HFF-Myc (cell line): ENCODE results near the gene PDPN.

Source experiments
- DNase-seq: peaks from one replicate; pipeline ENCODE4 v3.0.0-alpha.2; 2011; ENCODE audit warnings: low read depth; ENCODE audit errors: extremely low read depth
- H3K4me3 ChIP-seq: replicated peaks from 2 replicates; pipeline ENCODE4 v1.5.1; 2011; ENCODE audit warnings: low read depth, mild to moderate bottlenecking, control low read depth, low read length
- CTCF ChIP-seq: IDR thresholded peaks from 2 replicates; pipeline ENCODE4 v1.5.1; 2012; ENCODE audit warnings: mild to moderate bottlenecking, low read depth, low read length, control low read depth; ENCODE audit errors: missing control alignments

PDPN gene

GRCh38 chr1:13573586-13573985 is 10.0 kb upstream of the PDPN start:
- no peak for DNase-seq
- TF ChIP-seq CTCF, result no peak
- H3K4me3 ChIP-seq, result no peak overlapping the region

DNA sequence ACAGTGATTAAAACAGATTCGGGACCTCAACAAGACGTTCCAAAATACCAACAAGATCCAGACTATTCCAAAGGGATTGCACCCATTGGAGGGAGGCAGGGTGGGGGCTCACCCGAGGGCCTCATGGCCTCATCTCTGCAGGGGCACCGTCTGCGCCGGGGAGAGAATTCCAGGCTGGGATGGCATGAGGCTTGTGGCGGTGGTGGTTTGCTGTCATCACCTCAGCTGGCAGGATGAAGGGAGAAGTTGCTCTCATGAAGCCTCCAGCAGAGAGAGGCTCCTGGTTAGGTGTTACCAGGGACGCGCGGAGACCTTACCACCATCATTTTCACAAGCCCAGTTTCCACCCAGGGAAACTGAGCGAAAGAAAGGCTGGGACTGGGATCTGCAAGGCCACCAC is 6.7 kb upstream of the PDPN start:
- H3K4me3 ChIP-seq, result no peak overlapping the region
- TF ChIP-seq CTCF, result no peak
- no peak for DNase-seq

DNA sequence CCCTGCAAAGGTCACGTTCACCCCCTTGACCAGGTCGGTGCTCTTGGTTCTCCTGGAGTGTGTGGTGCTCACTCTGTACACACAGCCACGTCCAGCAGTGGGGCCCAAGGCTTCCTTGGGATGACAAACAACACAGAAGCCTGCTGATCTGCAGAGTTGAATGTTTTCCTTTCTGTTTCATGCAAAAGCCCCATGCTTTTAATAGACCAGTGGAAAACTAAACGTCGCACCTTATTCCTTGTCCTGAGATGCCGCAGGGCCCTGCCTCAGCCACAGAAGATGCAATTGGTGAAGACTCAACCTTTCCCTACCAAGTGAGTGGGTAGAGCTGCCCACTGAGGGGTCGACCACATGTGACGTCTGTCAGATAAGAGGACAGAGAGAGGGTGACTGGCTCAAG is 5.8 kb upstream of the PDPN start:
- TF ChIP-seq CTCF, result no peak
- H3K4me3 ChIP-seq, result no peak overlapping the region
- no peak for DNase-seq

- no peak for TF ChIP-seq CTCF
- no peak for DNase-seq
- H3K4me3 ChIP-seq, result no peak overlapping the region
Observed at GRCh38 chr1:13581446-13581845, 2.2 kb upstream of the PDPN start.

DNA sequence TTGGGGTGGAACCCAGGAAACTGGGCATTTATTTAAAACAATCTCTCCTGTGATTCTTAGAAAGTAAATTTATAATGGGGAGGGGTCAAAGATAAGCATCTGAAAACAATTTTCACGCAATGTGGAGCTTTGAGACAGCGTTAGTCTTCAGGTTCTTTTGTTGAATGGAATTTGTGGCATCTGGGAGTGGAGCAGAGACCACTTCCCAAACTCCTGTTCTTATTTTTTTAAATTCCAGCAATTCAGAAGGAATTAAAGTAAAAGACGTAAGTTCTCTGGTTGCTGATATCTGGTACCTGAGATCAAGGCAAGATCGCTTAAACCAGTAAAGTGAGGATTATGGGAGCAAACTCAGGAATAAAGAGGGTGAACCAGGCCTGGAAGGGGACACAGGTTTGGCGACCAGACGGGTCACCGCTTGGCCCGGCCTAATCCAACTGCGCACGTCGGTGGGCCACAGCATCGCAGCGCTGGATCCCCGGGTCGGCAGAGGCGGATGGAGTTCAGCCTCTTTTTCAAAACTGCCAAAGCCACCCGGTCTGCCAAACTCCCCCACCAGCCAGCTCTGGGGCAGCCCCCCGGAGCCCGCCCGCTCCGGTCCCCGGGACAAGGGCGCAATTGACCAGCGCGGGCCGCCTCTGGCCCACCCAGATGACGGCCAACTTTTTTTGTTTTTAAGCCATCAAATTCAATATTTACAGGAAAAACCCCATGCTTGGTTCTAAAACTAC is 754 bp upstream of the PDPN start:
- DNase-seq, result no peak
- H3K4me3 ChIP-seq, result no peak overlapping the region
- no peak for TF ChIP-seq CTCF

DNA sequence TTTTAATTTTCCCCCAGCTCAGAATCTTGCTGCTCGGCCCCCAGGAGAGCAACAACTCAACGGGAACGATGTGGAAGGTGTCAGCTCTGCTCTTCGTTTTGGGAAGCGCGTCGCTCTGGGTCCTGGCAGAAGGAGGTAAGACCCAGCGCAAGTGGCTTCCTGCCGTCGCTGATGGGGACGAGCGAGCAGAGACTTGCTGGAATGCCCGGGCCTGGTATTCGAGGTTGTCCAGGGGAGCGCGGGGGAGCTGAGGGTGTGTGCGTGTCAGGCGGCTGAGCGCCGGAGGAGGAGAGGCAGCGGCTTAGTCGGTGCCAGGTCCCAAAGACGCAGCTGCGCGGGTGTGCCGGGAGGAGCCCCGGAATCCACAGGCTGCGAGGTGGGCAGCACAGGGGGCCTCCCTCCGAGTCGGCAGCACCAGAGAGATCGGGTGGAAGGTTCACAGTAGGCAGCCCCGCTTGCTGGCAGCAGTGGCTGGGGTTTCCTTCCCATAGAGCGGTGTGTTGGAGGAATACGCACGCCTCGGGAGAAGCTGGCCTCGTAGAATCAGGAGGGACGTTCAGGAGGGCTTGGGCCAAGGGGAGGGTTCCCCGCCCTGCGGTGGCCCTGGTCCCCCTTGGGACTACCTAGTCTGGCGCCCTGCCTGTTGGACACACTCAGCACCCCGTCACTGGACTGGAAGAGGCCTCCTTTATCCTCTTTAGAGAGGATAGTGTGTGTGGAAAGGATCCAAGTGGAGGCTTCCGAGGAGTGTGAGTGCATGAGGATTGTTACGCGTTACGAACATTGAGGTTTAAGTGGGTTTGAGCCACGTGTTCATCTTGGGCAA is 547 bp downstream of the PDPN start:
- no peak for DNase-seq
- TF ChIP-seq CTCF, result no peak
- no peak overlapping the region for H3K4me3 ChIP-seq
